ENCODE results near the gene FLRT1.

- TF ChIP-seq CTCF (IDR thresholded peaks at IDR 0.05) (no peak), POLR2A (IDR thresholded peaks at IDR 0.05) (no peak)
Observed at GRCh38 chr11:64062185-64063039, 26.7 kb downstream of the FLRT1 start.

All from testis (tissue), 2 donors.